COLO668 (cell line): ENCODE measurements around the gene SPIN2A.
A peak's percentile ranks its signal among the peaks of the same experiment; 100 is the strongest.
"Not testable (repeated sequence)": the region's sequence is repeated elsewhere in the genome, so short reads cannot be mapped to it uniquely, and the experiment has no call there.

Source experiments
- DNase-seq: peaks from one replicate; lab custom pipeline; 2025; ENCODE audit not compliant: unreplicated experiment; lab: John Stamatoyannopoulos, UW

The SPIN2A gene

DNA sequence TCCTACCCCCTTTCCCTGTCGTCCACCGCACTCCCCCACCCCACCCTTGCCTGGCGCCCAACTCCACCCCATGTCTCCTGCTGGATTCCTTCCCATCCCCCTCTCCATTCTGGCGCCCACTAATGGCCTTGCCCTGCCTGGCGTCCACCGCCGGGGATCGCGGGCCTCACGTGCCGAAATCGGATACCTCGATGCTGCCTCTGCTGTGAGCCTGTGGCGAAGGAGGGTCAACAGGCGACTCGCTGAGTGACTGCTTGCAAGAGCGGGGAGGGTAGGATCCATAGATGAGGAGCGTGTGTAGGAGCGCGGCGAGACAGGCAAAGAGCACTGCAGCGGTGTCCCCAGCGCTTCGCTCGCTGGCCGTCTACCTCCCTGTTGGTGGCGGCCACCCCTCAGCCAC is at the start of gene SPIN2A:
SPIN2A (minus strand) TSS at position 325 of the 400 bp plus-strand sequence. CDS start 800 bp downstream, outside the sequence.
- not testable (repeated sequence) for DNase-seq

GRCh38 chrX:57178605-57179004 is 41.4 kb upstream of the SPIN2A start:
- DNase-seq: no peak

- DNase-seq: no peak
Observed at GRCh38 chrX:57177070-57177469, 39.9 kb upstream of the SPIN2A start.

GRCh38 chrX:57172544-57172943 is 35.3 kb upstream of the SPIN2A start:
- no peak for DNase-seq

- DNase-seq: peak; percentile 43
Observed at GRCh38 chrX:57156397-57157049, 19.3 kb upstream of the SPIN2A start.

DNA sequence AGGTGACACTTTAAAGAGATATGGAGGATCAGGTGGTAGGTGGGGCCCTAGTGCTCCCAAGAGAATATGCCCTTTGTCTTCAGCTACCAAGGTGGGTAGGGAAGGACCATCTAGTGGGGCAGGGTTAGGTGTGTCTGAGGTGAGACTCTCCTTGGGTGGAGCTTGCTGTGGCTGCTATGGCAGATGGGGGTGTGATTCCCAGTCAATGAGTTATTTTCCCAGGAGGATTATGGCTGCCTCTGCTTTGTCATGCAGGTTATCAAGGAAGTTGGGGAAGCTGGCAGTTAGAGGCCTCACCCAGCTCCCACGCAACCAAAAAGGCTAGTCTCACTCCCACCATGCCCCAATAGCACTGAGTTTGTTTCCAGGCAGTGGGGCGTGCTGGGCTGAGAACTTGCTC is 18.0 kb upstream of the SPIN2A start:
- DNase-seq: no peak

DNA sequence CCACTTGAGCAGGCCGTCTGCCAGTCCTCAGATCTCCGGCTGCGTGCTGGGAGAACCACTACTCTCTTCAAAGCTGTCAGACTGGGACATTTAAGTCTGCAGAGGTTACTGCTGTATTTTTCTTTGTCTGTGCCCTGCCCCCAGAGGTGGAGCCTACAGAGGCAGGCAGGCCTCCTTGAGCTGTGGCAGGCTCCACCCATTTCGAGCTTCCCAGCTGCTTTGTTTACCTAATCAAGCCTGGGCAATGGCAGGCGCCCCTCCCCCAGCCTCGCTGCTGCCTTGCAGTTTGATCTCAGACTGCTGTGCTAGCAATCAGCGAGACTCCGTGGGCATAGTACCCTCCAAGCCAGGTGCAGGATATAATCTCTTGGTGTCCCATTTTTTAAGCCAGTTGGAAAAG is 15.0 kb upstream of the SPIN2A start:
- DNase-seq: not testable (repeated sequence)

DNA sequence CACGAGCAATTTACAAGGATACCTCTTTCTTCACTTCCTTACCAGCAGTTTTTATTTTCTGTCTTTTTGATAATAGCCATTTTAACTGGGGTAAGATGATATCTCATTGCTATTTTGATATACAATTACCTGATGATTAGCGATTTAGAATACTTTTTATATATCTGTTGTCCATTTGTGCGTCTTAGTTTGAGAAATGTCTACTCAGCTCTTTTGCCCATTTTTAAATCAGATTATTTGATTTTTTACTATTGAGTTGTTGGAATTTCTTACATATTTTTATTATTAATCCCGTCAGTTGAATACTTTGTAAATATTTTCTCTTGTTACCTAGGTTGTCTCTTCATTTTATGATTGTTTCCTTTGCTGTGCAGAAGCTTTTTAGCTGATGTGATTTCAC is 1.5 kb upstream of the SPIN2A start:
- DNase-seq: no peak

DNA sequence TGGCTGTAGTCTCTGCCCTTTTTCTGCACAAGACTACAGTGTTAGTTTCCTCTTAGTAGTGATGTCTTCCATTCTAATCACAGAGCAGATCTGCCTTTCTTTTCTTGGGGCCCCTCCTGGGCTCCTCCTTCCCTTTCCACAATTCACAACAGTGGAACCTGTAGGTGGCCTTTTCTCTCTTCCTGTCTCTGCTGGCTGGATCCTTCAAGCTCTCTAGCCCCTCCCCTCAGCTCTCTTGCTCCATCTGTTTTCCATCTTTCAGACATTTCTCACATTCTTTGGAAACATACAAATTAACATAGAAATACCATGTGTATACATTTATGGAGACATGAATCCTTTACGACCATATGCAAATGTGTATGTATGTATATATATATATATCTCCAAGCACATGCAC is 304 bp upstream of the SPIN2A start:
- no peak for DNase-seq

DNA sequence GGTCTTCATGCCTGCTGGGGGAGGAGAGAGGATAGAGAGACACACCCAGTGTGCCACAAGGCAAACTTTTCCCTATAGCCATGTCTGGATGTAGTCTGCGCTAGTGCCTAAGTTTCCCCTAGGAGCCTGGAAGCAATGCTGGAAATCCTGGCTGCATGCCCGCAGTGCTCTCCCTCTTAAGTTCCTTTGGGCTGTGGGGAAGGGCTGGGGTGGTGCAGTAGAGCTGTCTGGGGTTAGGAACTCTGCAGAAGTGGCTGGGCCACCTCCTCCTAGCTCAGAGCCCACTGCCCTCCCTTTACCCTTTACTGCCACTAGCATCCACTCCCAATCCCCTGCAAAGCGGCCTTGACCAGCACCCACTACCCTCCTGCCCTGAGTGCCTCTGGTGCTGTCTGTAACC is 608 bp downstream of the SPIN2A start:
- not testable (repeated sequence) for DNase-seq

GRCh38 chrX:57135287-57135686 is 1.9 kb downstream of the SPIN2A start:
- DNase-seq: no peak

DNA sequence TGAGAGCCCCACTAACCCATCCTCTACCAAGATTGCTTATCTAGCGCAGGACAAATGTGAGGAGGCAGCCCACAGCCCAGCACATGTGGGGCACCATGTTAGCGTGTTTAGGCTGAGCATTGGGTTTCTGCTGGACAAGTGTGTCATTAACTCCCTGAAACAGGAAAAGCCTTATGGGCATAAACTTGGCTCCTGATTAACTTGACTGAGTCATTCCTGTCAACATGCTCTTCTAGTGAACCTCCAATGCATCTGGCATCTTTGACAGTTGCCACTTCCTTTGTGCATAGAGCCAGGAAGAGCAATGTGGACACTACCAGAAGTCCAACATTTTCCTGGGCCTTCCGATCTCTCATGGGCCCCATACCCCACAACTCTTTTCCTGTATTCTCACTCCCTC is 2.5 kb downstream of the SPIN2A start:
- DNase-seq: no peak

DNA sequence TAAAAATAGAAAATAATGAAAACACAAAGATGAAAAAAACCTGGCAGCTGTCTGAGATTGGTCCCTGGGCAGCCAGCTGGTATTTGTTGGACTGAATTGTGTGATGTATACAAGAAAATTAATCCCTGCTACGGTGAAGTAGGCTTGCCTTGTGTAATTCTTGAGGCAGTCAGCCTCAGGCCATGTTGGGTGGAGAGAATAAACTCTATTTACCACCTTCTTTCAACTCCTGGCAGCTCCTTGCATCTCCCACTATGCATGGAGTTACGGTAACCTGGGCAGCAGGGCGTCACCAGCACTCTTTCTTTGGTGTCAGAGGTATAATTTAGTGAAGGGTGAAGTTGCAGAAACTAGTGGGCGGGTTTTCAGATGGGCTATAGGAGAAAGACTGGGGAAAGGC is 3.5 kb downstream of the SPIN2A start:
- DNase-seq: no peak

GRCh38 chrX:57133284-57133683 is 3.9 kb downstream of the SPIN2A start:
- DNase-seq: not testable (repeated sequence)

GRCh38 chrX:57132046-57132445 is 5.2 kb downstream of the SPIN2A start:
- no peak for DNase-seq

DNA sequence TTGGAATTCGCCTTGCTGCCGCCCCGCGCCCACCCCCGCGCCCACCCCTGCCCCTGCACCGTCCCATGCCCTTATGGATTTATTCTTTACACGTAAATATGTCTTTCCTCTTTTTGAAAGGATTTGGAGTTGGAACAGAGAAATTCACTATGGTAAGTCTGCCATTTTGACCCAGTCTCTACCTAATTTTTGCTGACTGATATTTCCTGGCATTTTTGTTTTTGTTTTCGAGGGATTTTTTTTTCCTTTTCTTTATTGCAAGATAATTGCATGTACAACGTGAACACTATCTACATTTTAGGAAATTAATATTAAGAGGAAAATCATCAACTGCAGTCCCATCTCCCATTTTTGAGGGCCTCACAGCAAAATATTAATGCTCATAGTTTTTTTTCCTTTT is 15.4 kb downstream of the SPIN2A start:
- no peak for DNase-seq

- peak; percentile 83 for DNase-seq
Observed at GRCh38 chrX:57121162-57121755, 15.9 kb downstream of the SPIN2A start, which contains the start of gene SPIN2B. Gene SPIN2B (minus strand): TSS chrX:57121548.

- DNase-seq: not testable (repeated sequence)
Observed at GRCh38 chrX:57120619-57121161, 16.5 kb downstream of the SPIN2A start.

DNA sequence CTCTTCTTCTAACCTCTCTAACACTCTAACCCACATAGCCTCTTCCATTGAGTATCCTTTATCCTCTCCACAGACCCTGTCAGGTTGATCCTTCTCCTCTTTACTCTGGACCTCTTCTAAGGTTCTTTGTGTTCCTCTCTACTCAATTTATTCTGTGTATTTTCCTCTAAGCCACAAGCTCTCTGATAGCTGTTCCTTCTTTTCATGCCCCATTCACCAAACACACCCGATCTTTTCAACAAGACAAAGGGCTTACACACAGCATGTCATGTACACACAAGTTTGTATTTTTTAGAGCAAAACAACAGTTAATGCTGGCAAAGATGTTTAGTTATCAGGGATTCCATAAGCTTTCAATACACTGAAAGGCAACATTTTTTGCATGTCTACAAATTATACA is 17.8 kb downstream of the SPIN2A start:
- DNase-seq: no peak

DNA sequence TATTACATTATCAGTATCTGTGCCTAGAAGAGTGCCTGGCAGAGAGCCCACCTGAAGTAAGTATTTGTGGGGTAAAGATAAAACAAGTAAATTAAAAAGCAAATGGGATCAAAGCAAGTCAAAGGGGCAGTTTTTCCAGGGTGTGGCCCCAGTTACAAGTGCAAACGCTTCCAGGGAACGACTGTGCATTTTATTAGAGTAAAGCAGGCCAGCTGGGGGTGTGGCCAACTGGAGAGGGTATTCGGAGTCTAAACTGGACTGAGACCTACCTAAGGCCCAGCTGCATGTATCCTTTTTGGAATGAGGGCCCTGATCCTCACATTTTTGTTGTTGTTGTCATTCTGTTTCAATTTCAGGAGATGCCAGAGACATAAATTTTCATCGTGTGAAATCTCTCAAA is 19.6 kb downstream of the SPIN2A start:
- not testable (repeated sequence) for DNase-seq

- no peak for DNase-seq
Observed at GRCh38 chrX:57104921-57105398, 32.2 kb downstream of the SPIN2A start.

- DNase-seq: no peak
Observed at GRCh38 chrX:57104406-57104805, 32.8 kb downstream of the SPIN2A start.
